H1 (cell line): ENCODE measurements around the gene MBLAC1. TPM values are rescaled to one million over a fixed set of nuclear protein-coding genes. Genes with fewer than 3 reads are reported as not detected.

ENCODE experiments used
- CTCF ChIA-PET: fragments of 300-600 bp; sonication (Branson Sonifier 250); formaldehyde crosslinking; loops from one replicate; lab custom pipeline; 2021; ENCODE audit not compliant: partially characterized antibody; lab: Charles Lee
- POLR2A ChIA-PET: fragments of 300-600 bp; sonication (Branson Sonifier 250); formaldehyde crosslinking; loops from one replicate; lab custom pipeline; 2021; ENCODE audit warnings: inconsistent platforms; ENCODE audit not compliant: partially characterized antibody; lab: Charles Lee
- DNase-seq, 2 experiments: peaks; one replicate each; pipeline versions ENCODE4 v3.0.0 to v3.0.0-alpha.2; 2010 to 2022; ENCODE audit warnings: low spot score in 2 of 2, low read depth in 1 of 2, mixed read lengths in 1 of 2
- FAIRE-seq: peaks from 2 replicates; lab custom pipeline; 2011; peaks lifted over from hg19 to GRCh38; lab: Jason Lieb, UNC
- H2AFZ ChIP-seq: 2 replicates; pipeline ENCODE4 v1.8.1; 2012; ENCODE audit warnings: low read length, inconsistent platforms
- H2AK5ac ChIP-seq: 2 replicates; pipeline ENCODE4 v1.6.1; 2013; ENCODE audit warnings: low read depth, low read length
- H2BK120ac ChIP-seq: replicated peaks from 2 replicates; pipeline ENCODE3; 2013; ENCODE audit warnings: low read depth, low read length, inconsistent platforms
- H2BK12ac ChIP-seq: 2 replicates; pipeline ENCODE4 v1.6.1; 2013; ENCODE audit warnings: low read depth, low read length
- H2BK15ac ChIP-seq: 2 replicates; pipeline ENCODE4 v1.6.1; 2013; ENCODE audit warnings: low read length
- H2BK20ac ChIP-seq: 2 replicates; pipeline ENCODE4 v1.6.1; 2013; ENCODE audit warnings: low read length
- H2BK5ac ChIP-seq: 2 replicates; pipeline ENCODE4 v1.6.1; 2013; ENCODE audit warnings: low read depth, low read length
- H3K14ac ChIP-seq: 2 replicates; pipeline ENCODE4 v1.6.1; 2013; ENCODE audit warnings: inconsistent platforms; ENCODE audit not compliant: insufficient read length
- H3K18ac ChIP-seq: 2 replicates; pipeline ENCODE4 v1.6.1; 2013; ENCODE audit warnings: low read length; ENCODE audit errors: extremely low read depth
- H3K23ac ChIP-seq: 2 replicates; pipeline ENCODE4 v1.6.1; 2013; ENCODE audit warnings: inconsistent platforms; ENCODE audit not compliant: insufficient read length
- H3K23me2 ChIP-seq: 2 replicates; pipeline ENCODE4 v1.6.1; 2013; ENCODE audit warnings: low read depth, low read length
- H3K27ac ChIP-seq: 2 replicates; pipeline ENCODE4 v1.6.1; 2011; ENCODE audit warnings: low read depth, low read length, inconsistent platforms
- H3K27me3 ChIP-seq, 4 experiments: replicated peaks in 1 of 4; 1 replicate in 1 of 4; 2 replicates in 3 of 4; pipeline versions ENCODE4 v1.6.1 to v1.8.1; 2011 to 2013; ENCODE audit warnings: low read length in 3 of 4, mild to moderate bottlenecking in 3 of 4, inconsistent platforms in 2 of 4, mixed read lengths in 2 of 4, moderate library complexity in 1 of 4; ENCODE audit not compliant: control insufficient read depth in 3 of 4, insufficient read depth in 3 of 4; ENCODE audit errors: extremely low read depth in 1 of 4
- H3K36me3 ChIP-seq, 4 experiments: 2 replicates each; pipeline versions ENCODE4 v1.6.1 to v1.8.1; 2011 to 2013; ENCODE audit warnings: mild to moderate bottlenecking in 4 of 4, low read length in 3 of 4, moderate library complexity in 2 of 4, control low read depth in 1 of 4, inconsistent platforms in 1 of 4; ENCODE audit not compliant: insufficient read depth in 4 of 4, control insufficient read depth in 2 of 4
- H3K4ac ChIP-seq: replicated peaks from 2 replicates; pipeline ENCODE3; 2013; ENCODE audit warnings: low read length, low read depth, mixed read lengths, inconsistent platforms; ENCODE audit not compliant: insufficient read length
- H3K4me1 ChIP-seq, 4 experiments: replicated peaks in 1 of 4; 1 replicate in 1 of 4; 2 replicates in 3 of 4; pipeline versions ENCODE4 v1.6.1 to v1.8.1; 2011 to 2013; ENCODE audit warnings: low read length in 3 of 4, inconsistent platforms in 2 of 4, mixed read lengths in 1 of 4; ENCODE audit not compliant: insufficient read depth in 4 of 4, control insufficient read depth in 3 of 4
- H3K4me2 ChIP-seq, 2 experiments: 2 replicates each; pipeline versions ENCODE4 v1.6.1 to v1.8.1; 2011 to 2013; ENCODE audit warnings: low read depth in 2 of 2, low read length in 2 of 2, control low read depth in 1 of 2, inconsistent platforms in 1 of 2, mild to moderate bottlenecking in 1 of 2; ENCODE audit not compliant: insufficient read depth in 1 of 2
- H3K4me3 ChIP-seq, 4 experiments: fragments of 200-600, 300-600 bp in 1 of 4; sonication (generic), shearing (Covaris generic), sonication (Bioruptor Twin) in 1 of 4; 2 replicates each; pipeline versions ENCODE4 v1.5.1 to v1.8.1; 2011 to 2016; ENCODE audit warnings: low read length in 4 of 4, low read depth in 3 of 4, control low read depth in 2 of 4, inconsistent platforms in 2 of 4, mild to moderate bottlenecking in 2 of 4, mixed read lengths in 1 of 4, moderate library complexity in 1 of 4; ENCODE audit not compliant: insufficient read depth in 2 of 4; ENCODE audit errors: extremely low read depth in 1 of 4
- H3K56ac ChIP-seq: replicated peaks from 2 replicates; pipeline ENCODE3; 2013; ENCODE audit warnings: low read depth, mild to moderate bottlenecking, mixed read lengths, low read length, inconsistent platforms; ENCODE audit not compliant: insufficient read length
- H3K79me1 ChIP-seq: 2 replicates; pipeline ENCODE4 v1.6.1; 2013; ENCODE audit warnings: low read depth, low read length, control low read depth
- H3K79me2 ChIP-seq, 2 experiments: 2 replicates each; pipeline versions ENCODE4 v1.6.1 to v1.8.1; 2012 to 2013; ENCODE audit warnings: low read length in 2 of 2, mild to moderate bottlenecking in 2 of 2, inconsistent platforms in 1 of 2; ENCODE audit not compliant: insufficient read depth in 2 of 2, control insufficient read depth in 1 of 2
- H3K9ac ChIP-seq, 4 experiments: replicated peaks in 1 of 4; 1 replicate in 1 of 4; 2 replicates in 3 of 4; pipeline versions ENCODE4 v1.6.1 to v1.8.1; 2011 to 2013; ENCODE audit warnings: low read depth in 3 of 4, low read length in 3 of 4, control low read depth in 2 of 4, mild to moderate bottlenecking in 2 of 4, moderate library complexity in 2 of 4, inconsistent platforms in 1 of 4; ENCODE audit errors: extremely low read depth in 1 of 4
- H3K9me3 ChIP-seq, 2 experiments: 2 replicates each; pipeline versions ENCODE4 v1.6.1 to v1.8.1; 2012 to 2013; ENCODE audit warnings: mild to moderate bottlenecking in 2 of 2, moderate library complexity in 2 of 2, control low read depth in 1 of 2, inconsistent platforms in 1 of 2, low read depth in 1 of 2, low read length in 1 of 2, mixed read lengths in 1 of 2; ENCODE audit not compliant: insufficient read depth in 2 of 2
- H4K20me1 ChIP-seq, 2 experiments: replicated peaks in 1 of 2; 2 replicates each; pipeline versions ENCODE3 to v1.8.1; 2011 to 2013; ENCODE audit warnings: inconsistent platforms in 2 of 2, low read length in 2 of 2, mild to moderate bottlenecking in 1 of 2; ENCODE audit not compliant: insufficient read depth in 2 of 2, control insufficient read depth in 1 of 2
- H4K5ac ChIP-seq: 2 replicates; pipeline ENCODE4 v1.6.1; 2013; ENCODE audit warnings: low read length, low read depth, mixed read lengths, inconsistent platforms; ENCODE audit not compliant: insufficient read length
- H4K8ac ChIP-seq: 2 replicates; pipeline ENCODE4 v1.8.0; 2013; ENCODE audit warnings: mild to moderate bottlenecking, moderate library complexity, low read length, inconsistent platforms; ENCODE audit not compliant: insufficient read depth; ENCODE audit errors: extremely low read depth
- H4K91ac ChIP-seq: replicated peaks from 2 replicates; pipeline ENCODE3; 2013; ENCODE audit warnings: low read length, mixed read lengths, inconsistent platforms; ENCODE audit not compliant: insufficient read length
- CBX5 ChIP-seq: fragments of 300-800, 300-1000 bp; sonication (generic); IDR thresholded peaks from 2 replicates; pipeline ENCODE4 v1.7.1; 2016; ENCODE audit warnings: antibody characterized with exemption, low read length, low read depth
- WGBS, 2 experiments: shearing (Covaris generic) in 1 of 2; methylation state at CpG; one replicate each; pipeline versions ENCODE4 v1.1.6 to v1.1.7; 2013 to 2015; ENCODE audit warnings: low lambda C conversion rate in 2 of 2, mixed read lengths in 2 of 2, inconsistent platforms in 1 of 2, low coverage in 1 of 2, missing lambda C conversion rate in 1 of 2; ENCODE audit not compliant: insufficient replicate concordance in 2 of 2, insufficient coverage in 1 of 2, insufficient read length in 1 of 2; ENCODE audit errors: extremely low coverage in 1 of 2, missing lambda C conversion rate in 1 of 2; 5-methylcytosine and 5-hydroxymethylcytosine counted together
- polyA plus RNA-seq, 7 experiments: library from polyadenylated mRNA; depleted of rRNA in 3 of 7; stranded (reverse) in 5 of 7; unstranded in 2 of 7; fragments of >200 nt in 5 of 7; fragments of 200-250 nt in 2 of 7; gene quantifications; 1 replicate in 5 of 7; 2 replicates in 1 of 7; 4 replicates in 1 of 7; pipeline versions ENCODE4 v1.2.1 to v1.2.3, GENCODE V29; 2011 to 2013; ENCODE audit warnings: missing spikeins in 2 of 7, mixed read lengths in 2 of 7
- total RNA-seq: library from RNA; stranded (reverse); fragmentation: NEBNext Ultra II Directional; extraction: Animal tissue kit (Norgen Biotek cat#: 25700); gene quantifications from 2 replicates; pipeline ENCODE4 v1.2.1, GENCODE V29; 2021

MBLAC1 gene
- total and polyA plus RNA-seq, 2 of the 8 experiments (the other 6 are each of a cell fraction or from before 2014, with no cell fraction given) = 1.00 to 1.7 TPM

DNA sequence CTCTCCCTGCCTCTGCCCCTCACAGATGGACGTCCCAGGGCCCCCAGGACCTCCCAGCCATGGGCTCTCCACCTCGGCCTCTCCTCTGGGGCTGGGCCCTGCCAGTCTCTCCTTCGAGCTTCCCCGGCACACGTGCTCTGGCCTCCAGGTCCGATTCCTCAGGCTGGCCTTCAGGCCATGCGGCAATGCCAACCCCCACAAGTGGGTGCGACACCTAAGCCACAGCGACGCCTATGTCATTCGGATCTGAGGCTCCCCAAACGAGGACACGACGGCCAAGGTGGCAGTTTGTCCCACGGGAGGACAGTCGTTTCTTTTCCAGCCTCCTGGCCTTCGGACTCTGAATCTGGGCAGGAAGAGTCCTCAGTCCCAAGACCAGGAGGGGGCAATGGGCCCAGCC, 20.1 kb upstream of the MBLAC1 start:
- Histone ChIP-seq H3K9ac (no peak overlapping the region), H3K4me1 (no peaks in the 10 kb centered on the region; a peak in 2 of 7 replicates), H2AK5ac (no peak overlapping the region), H3K36me3 (peaks cover 9 to 50% (median 34%) of the 10 kb centered on the region in 4 experiments; a peak in 7 of 8 replicates), H4K20me1 (peaks cover 5% of the 10 kb centered on the region in 2 experiments), H3K23ac (no peak overlapping the region), H3K27ac (no peak overlapping the region), H3K79me2 (0 out of 4 replicates have a peak, but pooled peaks cover 0 to 6% of the 10 kb centered on the region in 2 experiments), H3K79me1 (no peaks in the 10 kb centered on the region; the same call in 1 of the 2 replicates), H2BK12ac (no peak overlapping the region), H3K27me3 (no peaks in the 10 kb centered on the region), H2AFZ (no peak overlapping the region), H3K23me2 (no peaks in the 10 kb centered on the region), H2BK120ac (no peak overlapping the region), H4K8ac (no peak overlapping the region), H3K14ac (no peak overlapping the region), H3K56ac (no peak overlapping the region), H3K4me3 (no peak overlapping the region), H3K18ac (no peak overlapping the region), H2BK5ac (no peak overlapping the region), H3K4me2 (no peak overlapping the region), H4K5ac (no peak overlapping the region), H2BK20ac (no peak overlapping the region), H3K9me3 (no peaks in the 10 kb centered on the region), H4K91ac (no peak overlapping the region), H2BK15ac (no peak overlapping the region), H3K4ac (no peak overlapping the region)
- POLR2A ChIA-PET = interaction anchor here (1.8 to 20.0 kb wide), 3 partner anchors 11 to 21 kb away, joined by 5 to 722 read pairs (median 414); partner anchors contain the start of genes CNPY4, COPS6, MBLAC1 and TAF6
- CTCF ChIA-PET = interaction anchor here (1.0 to 2.1 kb wide), 2 partner anchors 24 to 26 kb away, joined by 3 to 5 read pairs; no protein-coding TSS in a partner anchor
- FAIRE-seq (no peak), DNase-seq (no peak)
- WGBS, 2 experiments = 96% methylated on average over 11 of the region's 17 CpGs; no CpG with 5 or more reads in 1 of the 2 experiments
- TF ChIP-seq CBX5 = no peak
